Measurements from ENCODE around the gene LRRC8C.

LRRC8C gene

GRCh38 chr1:89587729-89588161, 45.2 kb upstream of the LRRC8C start:
- no peaks in the 10 kb centered on the region for H3K79me2 ChIP-seq (ENCODE audit: insufficient read depth, low read length)
- H3K36me3 ChIP-seq (ENCODE audit: low read length) = no peaks in the 10 kb centered on the region

DNA sequence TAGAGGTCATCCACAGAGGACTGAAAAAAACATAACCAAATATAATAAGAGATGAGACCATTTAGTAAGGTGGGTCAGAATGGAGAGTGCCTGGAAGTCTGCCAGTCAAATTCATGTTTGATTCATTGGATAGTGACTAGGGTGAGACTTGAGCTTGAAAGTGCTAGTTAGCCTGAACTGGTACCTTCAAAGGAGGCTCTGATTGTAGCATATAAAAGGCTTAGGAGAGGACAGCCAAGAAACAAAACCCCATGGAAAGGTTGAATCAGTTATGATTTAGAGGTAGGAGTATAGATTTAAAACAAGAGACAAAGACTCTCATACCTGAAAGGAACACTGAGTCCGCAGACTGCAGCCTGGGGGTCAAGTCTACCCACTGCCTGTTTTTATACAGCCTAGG, 44.4 kb upstream of the LRRC8C start:
- H3K27me3 ChIP-seq (ENCODE audit: low read length) = no peaks in the 10 kb centered on the region

More at GRCh38 chr1:89587729-89588161, 45.2 kb upstream of the LRRC8C start:
- no peaks in the 10 kb centered on the region for H3F3A ChIP-seq (ENCODE audit: insufficient read depth)
- no peak overlapping the region for H3K4me2 ChIP-seq (ENCODE audit: low read depth, low read length, poor library complexity, severe bottlenecking)
- no peaks in the 10 kb centered on the region for H4K20me1 ChIP-seq (ENCODE audit: low read depth, low read length)
- H3K9ac ChIP-seq (ENCODE audit: low read length) = no peak overlapping the region
- H2AFZ ChIP-seq (ENCODE audit: low read depth, low read length, severe bottlenecking) = no peak overlapping the region
- no peaks in the 10 kb centered on the region for H3K9me3 ChIP-seq (ENCODE audit: insufficient read depth, low read length)
- no peak for TF ChIP-seq CTCF (IDR thresholded peaks at IDR 0.05; ENCODE audit: insufficient read depth, low read length, poor library complexity, severe bottlenecking)
- TF ChIP-seq EZH2phosphoT487 (conservative IDR thresholded peaks at IDR 0.05; ENCODE audit: low read length) = no peak
- no peak overlapping the region for H3K4me3 ChIP-seq (ENCODE audit: insufficient read depth, low read length, poor library complexity, severe bottlenecking)
- no peaks in the 10 kb centered on the region for H3K9me2 ChIP-seq (replicated peaks; ENCODE audit: insufficient read depth, low read length)
- no peak overlapping the region for H3K27ac ChIP-seq (ENCODE audit: low read depth, low read length)
- H3K27me3 ChIP-seq (ENCODE audit: low read length) = no peaks in the 10 kb centered on the region

DNA sequence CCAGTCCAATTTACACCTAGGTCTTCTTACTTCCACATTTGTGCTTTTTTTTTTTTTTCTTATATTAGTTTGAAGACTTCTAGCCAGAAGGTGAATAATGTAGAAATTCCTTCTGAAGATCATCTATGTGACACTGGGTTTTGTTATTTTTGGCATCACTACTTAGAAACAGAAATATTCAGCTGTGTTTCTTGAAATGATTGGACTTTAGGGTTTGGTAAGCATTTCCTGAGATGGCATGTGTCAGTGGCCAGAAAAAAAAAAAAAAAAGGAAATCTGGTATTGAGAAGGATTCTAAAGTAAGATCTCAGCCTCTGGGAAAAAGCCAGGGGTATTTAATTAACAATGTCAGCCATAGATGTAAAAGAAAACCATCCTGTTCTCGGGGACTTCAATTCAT, 43.4 kb upstream of the LRRC8C start:
- H3K9me3 ChIP-seq (ENCODE audit: insufficient read depth, low read length) = no peaks in the 10 kb centered on the region
- H3K79me2 ChIP-seq (ENCODE audit: insufficient read depth, low read length) = no peaks in the 10 kb centered on the region
- H4K20me1 ChIP-seq (ENCODE audit: low read depth, low read length) = no peaks in the 10 kb centered on the region
- H2AFZ ChIP-seq (ENCODE audit: low read depth, low read length, severe bottlenecking) = no peak overlapping the region
- H3K36me3 ChIP-seq (ENCODE audit: low read length) = no peaks in the 10 kb centered on the region
- no peak overlapping the region for H3K4me3 ChIP-seq (ENCODE audit: insufficient read depth, low read length, poor library complexity, severe bottlenecking)
- H3K4me2 ChIP-seq (ENCODE audit: low read depth, low read length, poor library complexity, severe bottlenecking) = no peak overlapping the region
- H3K27me3 ChIP-seq (ENCODE audit: low read length) = no peaks in the 10 kb centered on the region
- H3K9ac ChIP-seq (ENCODE audit: low read length) = no peak overlapping the region
- no peak overlapping the region for H3K27ac ChIP-seq (ENCODE audit: low read depth, low read length)
- TF ChIP-seq EZH2phosphoT487 (conservative IDR thresholded peaks at IDR 0.05; ENCODE audit: low read length) (no peak), CTCF (IDR thresholded peaks at IDR 0.05; ENCODE audit: insufficient read depth, low read length, poor library complexity, severe bottlenecking) (no peak)
- H3F3A ChIP-seq (ENCODE audit: insufficient read depth) = no peaks in the 10 kb centered on the region
- no peaks in the 10 kb centered on the region for H3K9me2 ChIP-seq (replicated peaks; ENCODE audit: insufficient read depth, low read length)

More for the DNA sequence above, 44.4 kb upstream of the LRRC8C start:
- Histone ChIP-seq H3K4me3 (ENCODE audit: insufficient read depth, low read length, poor library complexity, severe bottlenecking) (no peak overlapping the region), H3K9me2 (replicated peaks; ENCODE audit: insufficient read depth, low read length) (no peaks in the 10 kb centered on the region), H4K20me1 (ENCODE audit: low read depth, low read length) (no peaks in the 10 kb centered on the region), H3K36me3 (ENCODE audit: low read length) (no peaks in the 10 kb centered on the region), H3F3A (ENCODE audit: insufficient read depth) (no peaks in the 10 kb centered on the region), H3K9ac (ENCODE audit: low read length) (no peak overlapping the region), H2AFZ (ENCODE audit: low read depth, low read length, severe bottlenecking) (no peak overlapping the region), H3K79me2 (ENCODE audit: insufficient read depth, low read length) (no peaks in the 10 kb centered on the region), H3K9me3 (ENCODE audit: insufficient read depth, low read length) (no peaks in the 10 kb centered on the region), H3K4me2 (ENCODE audit: low read depth, low read length, poor library complexity, severe bottlenecking) (no peak overlapping the region), H3K27ac (ENCODE audit: low read depth, low read length) (no peak overlapping the region)
- TF ChIP-seq CTCF (IDR thresholded peaks at IDR 0.05; ENCODE audit: insufficient read depth, low read length, poor library complexity, severe bottlenecking) (no peak), EZH2phosphoT487 (conservative IDR thresholded peaks at IDR 0.05; ENCODE audit: low read length) (no peak)
